ENCODE results near the gene YY1AP1.
"Not testable (repeated sequence)": the region's sequence is repeated elsewhere in the genome, so short reads cannot be mapped to it uniquely, and the experiment has no call there.

YY1AP1 gene

GRCh38 chr1:155678027-155678426, 10.5 kb downstream of the YY1AP1 start:
- ChIA-PET CTCF (interaction anchor here (1.3 kb wide), 1 partner anchor 428 kb away, joined by 3 read pairs; no protein-coding TSS in a partner anchor), POLR2A (no interaction called here)
- no peak for TF ChIP-seq CTCF (IDR thresholded peaks at IDR 0.05; ENCODE audit: insufficient read depth, low read length, missing control alignments)
- DNase-seq (ENCODE audit: low read depth, low spot score): no peak
- no peak overlapping the region for H3K4me3 ChIP-seq (ENCODE audit: low read depth, low read length)

GRCh38 chr1:155673003-155673402, 15.6 kb downstream of the YY1AP1 start:
- POLR2A ChIA-PET: interaction anchor here (0.6 kb wide), 1 partner anchor 99 kb away, joined by 3 read pairs; no protein-coding TSS in a partner anchor

GRCh38 chr1:155671750-155672149, 16.8 kb downstream of the YY1AP1 start:
- POLR2A ChIA-PET: no interaction called here
- DNase-seq (ENCODE audit: low read depth, low spot score): no peak
- TF ChIP-seq CTCF (IDR thresholded peaks at IDR 0.05; ENCODE audit: insufficient read depth, low read length, missing control alignments): no peak
- H3K4me3 ChIP-seq (ENCODE audit: low read depth, low read length): no peak overlapping the region
- CTCF ChIA-PET: interaction anchor here (0.8 to 1.7 kb wide), 2 partner anchors 20 to 58 kb away, joined by 3 to 4 read pairs; no protein-coding TSS in a partner anchor

More at GRCh38 chr1:155673003-155673402, 15.6 kb downstream of the YY1AP1 start:
- DNase-seq (ENCODE audit: low read depth, low spot score): no peak
- CTCF ChIA-PET: interaction anchor here (1.7 kb wide), 1 partner anchor 56 kb away, joined by 4 read pairs; no protein-coding TSS in a partner anchor
- no peak for TF ChIP-seq CTCF (IDR thresholded peaks at IDR 0.05; ENCODE audit: insufficient read depth, low read length, missing control alignments)
- no peak overlapping the region for H3K4me3 ChIP-seq (ENCODE audit: low read depth, low read length)

GRCh38 chr1:155669233-155670162, 19.1 kb downstream of the YY1AP1 start:
- TF ChIP-seq CTCF (IDR thresholded peaks at IDR 0.05; ENCODE audit: insufficient read depth, low read length, missing control alignments): no peak
- POLR2A ChIA-PET: no interaction called here
- DNase-seq (ENCODE audit: low read depth, low spot score): no peak
- CTCF ChIA-PET: no interaction called here
- H3K4me3 ChIP-seq (ENCODE audit: low read depth, low read length): no peak overlapping the region

GRCh38 chr1:155661239-155661638, 27.3 kb downstream of the YY1AP1 start:
- H3K4me3 ChIP-seq (ENCODE audit: low read depth, low read length); DNase-seq (ENCODE audit: low read depth, low spot score); POLR2A ChIA-PET; CTCF ChIA-PET: not testable (repeated sequence)

- no peak for DNase-seq (ENCODE audit: low read depth, low spot score)
- H3K4me3 ChIP-seq (ENCODE audit: low read depth, low read length): no peak overlapping the region
- TF ChIP-seq CTCF (IDR thresholded peaks at IDR 0.05; ENCODE audit: insufficient read depth, low read length, missing control alignments): no peak
- ChIA-PET POLR2A (no interaction called here), CTCF (no interaction called here)
Observed at GRCh38 chr1:155657463-155657862, 31.1 kb downstream of the YY1AP1 start.
